Posterior vena cava (tissue), 2 donors: ENCODE measurements around the gene FRMD6. TPM values are rescaled to one million over a fixed set of nuclear protein-coding genes. Genes with fewer than 3 reads are reported as not detected.

ENCODE experiments used
- DNase-seq: peaks from one replicate; pipeline ENCODE4 v3.0.0-alpha.2; 2020; ENCODE audit warnings: low spot score
- intact Hi-C, 2 donors: fragments of 100-400 bp; cut with DNase I; formaldehyde crosslinking; loops; one replicate each; pipeline versions ENCODE4 v1.14.1 to v1.14.2; 2022 to 2023
- total RNA-seq, 2 donors: library from RNA; stranded (reverse); fragmentation: NEBNext Ultra II Directional; extraction: Animal tissue kit (Norgen Biotek cat#: 25700); gene quantifications; one replicate each; pipeline ENCODE4 v1.2.1, GENCODE V29; 2021
- donor health status: DM: yes; HTN: yes; CAD: no.
- donor health status: DM: yes; HTN: yes; CAD: no.

FRMD6 gene
- total RNA-seq, 2 donors from 2014 or later: 33.1 to 49.6 TPM

DNA sequence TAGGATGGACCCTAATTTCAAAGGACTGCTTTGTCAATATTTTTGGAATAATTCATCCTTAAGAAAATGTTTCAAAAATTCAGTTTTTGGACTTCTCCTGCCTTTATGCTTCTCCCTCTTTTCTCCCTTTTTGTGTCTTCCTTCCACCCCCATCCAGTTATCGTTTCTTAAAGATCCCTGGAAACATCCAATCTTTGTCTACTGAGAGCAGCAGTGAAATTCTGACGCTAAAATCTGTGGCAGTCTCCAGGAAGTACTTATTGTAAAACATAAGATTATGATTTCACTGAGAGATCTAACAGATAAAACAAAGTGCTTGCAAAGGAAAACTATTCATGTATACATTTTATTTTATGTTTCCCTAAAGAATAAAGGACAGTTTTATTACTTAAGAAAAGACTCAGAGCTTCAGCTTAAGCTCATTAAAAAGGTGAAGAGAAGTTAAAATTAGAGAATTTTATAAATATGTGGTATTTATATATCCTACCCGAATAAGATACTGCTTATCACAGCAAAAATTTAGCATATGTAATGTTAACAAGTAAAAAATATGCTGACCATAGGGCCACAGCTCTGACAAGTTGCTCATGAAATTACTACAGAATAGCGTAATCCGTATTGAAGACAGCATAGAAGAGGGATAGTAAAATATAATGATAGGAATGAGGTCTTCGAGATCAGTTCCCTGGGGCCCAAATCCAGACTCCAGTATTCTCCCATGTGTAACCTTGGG, 6.9 kb downstream of the FRMD6 start:
- intact Hi-C loops: loop anchor here (10.0 kb wide), 1 partner anchor 374 kb away; no protein-coding TSS in a partner anchor
- no peak for DNase-seq

DNA sequence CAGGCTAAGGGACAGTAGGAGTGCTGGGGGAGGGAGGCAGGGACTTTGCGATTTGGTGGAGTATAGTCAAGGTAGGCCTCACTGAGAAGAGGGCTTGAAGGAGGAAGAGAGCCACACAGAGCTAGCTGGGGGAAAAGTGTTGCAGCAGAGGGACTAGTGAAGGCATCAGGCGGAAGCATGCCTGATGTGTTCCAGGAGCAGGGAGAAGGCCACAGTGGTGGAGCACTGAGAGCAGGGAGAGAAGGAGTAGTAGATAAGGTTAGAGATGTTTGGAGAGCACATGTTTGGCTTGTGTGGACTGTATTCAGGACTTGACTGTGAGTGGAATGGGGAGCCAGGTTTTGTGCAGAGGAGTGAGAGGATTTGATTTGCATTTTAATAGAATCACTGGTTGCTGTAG, 9.0 kb downstream of the FRMD6 start:
- intact Hi-C loops: no loop called here

DNA sequence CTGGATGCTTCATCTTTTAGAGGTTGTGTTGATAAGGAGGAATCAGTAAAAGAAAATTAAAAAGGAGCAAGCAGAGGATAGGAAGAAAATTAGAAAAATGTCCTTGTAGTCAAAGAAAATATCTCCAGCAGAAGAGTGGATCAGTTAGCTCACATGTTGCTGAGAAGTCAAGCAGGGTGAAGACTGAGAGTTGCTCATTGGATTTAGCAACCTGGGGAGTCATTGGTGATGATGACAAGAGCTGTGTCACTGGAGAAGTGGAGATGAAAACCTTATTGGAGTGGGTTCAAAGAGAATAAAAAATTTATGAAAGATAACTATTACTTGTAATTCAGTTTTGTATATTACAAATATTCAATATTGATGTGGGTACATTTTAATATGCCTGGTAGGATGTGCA, 9.8 kb downstream of the FRMD6 start:
- intact Hi-C loops: no loop called here
- DNase-seq: no peak

More for the DNA sequence above, 9.0 kb downstream of the FRMD6 start:
- no peak for DNase-seq

DNA sequence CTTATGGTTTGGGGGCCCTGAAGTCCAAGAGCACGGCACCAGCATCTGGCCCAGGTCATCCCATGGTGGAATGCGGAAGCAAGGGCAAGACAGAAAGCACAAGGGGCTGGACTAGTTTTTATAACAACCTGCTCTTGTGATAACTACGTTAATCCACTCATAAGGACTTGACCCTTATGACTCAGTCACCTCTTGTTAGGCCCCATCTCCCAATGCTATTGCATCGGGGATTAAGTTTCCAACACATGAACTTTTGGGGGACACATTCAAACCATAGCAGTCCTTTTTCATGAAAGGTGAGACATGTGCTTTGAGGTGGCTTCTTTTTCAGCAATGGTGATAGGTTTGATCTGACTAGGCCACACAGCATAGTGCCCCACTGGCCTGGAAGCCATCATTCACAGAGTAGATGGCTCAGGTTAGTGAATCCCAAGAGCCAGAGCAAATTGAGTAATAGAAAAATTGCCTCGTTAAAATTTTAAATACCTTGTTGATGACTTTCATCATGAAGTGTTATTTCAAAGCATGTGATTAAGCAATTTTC, 12.1 kb downstream of the FRMD6 start:
- intact Hi-C loops: no loop called here
- no peak for DNase-seq

- intact Hi-C loops: no loop called here
- no peak for DNase-seq
Observed at GRCh38 chr14:51666070-51666469, 14.4 kb downstream of the FRMD6 start.

DNA sequence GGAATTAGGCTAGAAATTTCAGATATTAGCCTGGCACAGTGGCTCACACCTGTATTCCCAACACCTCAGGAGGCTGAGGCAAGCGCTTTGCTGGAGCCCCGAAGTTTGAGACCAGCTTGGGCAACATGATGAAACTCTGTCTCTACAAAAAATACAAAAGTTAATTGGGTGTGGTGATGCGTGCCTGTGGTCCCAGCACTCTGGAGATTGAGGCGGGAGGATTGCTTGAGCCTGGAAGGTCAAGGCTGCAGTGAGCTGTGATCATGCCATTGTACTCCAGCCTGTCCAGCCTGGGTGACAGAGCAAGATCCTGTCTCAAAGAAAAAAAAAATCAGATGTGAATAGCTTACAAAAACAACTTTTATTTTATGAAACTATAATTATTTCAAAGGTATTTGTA, 15.1 kb downstream of the FRMD6 start:
- intact Hi-C loops: no loop called here
- DNase-seq: no peak

- no peak for DNase-seq
- intact Hi-C loops: no loop called here
Observed at GRCh38 chr14:51668870-51669269, 17.2 kb downstream of the FRMD6 start.

GRCh38 chr14:51674294-51675002, 22.7 kb downstream of the FRMD6 start:
- intact Hi-C loops: no loop called here
- no peak for DNase-seq

GRCh38 chr14:51676549-51676948, 24.8 kb downstream of the FRMD6 start:
- no peak for DNase-seq
- intact Hi-C loops: no loop called here

DNA sequence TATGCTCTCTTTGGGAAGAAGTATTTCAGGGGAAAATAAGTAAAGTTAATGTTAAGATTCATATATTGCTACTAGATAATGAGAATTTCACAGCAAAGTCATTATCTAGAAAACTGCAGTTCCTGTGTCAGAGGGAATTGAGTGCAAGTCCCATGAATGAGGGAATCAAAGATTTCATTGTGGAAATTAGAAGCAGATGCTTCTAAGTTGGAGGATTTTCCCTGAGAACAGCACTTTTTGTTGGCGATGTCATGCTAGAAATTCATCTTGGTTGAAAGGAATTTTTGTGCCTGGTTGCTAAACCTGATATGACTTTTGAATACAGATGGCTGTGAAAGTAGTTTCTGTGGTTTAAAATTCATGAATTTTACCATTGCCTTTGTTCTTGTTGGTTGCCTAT, 25.6 kb downstream of the FRMD6 start:
- intact Hi-C loops: no loop called here
- DNase-seq: no peak

GRCh38 chr14:51677738-51678137, 26.0 kb downstream of the FRMD6 start:
- intact Hi-C loops: no loop called here
- DNase-seq: no peak

DNA sequence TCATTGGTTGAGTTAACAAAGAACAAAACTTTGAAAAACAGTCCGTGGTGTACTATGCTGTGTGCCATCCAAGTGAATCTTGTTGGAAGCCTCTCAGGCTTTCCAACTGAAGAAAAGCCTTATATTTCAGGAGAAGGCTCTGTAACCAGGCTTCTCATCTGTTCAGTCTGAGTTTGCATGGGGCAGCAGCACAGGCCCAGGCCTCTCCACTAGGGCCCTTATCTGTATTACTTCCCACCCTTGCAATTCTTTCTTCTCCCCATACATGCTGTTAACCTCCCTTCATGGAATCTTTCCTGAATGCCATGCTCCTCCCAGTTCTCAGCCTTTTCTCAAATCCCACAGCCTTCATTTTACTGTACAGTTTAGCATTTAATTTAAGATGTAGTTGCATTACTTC, 28.3 kb downstream of the FRMD6 start:
- no peak for DNase-seq
- intact Hi-C loops: no loop called here

- intact Hi-C loops: no loop called here
- no peak for DNase-seq
Observed at GRCh38 chr14:51681411-51681810, 29.7 kb downstream of the FRMD6 start.

GRCh38 chr14:51682411-51682810, 30.7 kb downstream of the FRMD6 start:
- intact Hi-C loops: no loop called here
- no peak for DNase-seq

- DNase-seq: no peak
- intact Hi-C loops: no loop called here
Observed at GRCh38 chr14:51684760-51685159, 33.0 kb downstream of the FRMD6 start.

- intact Hi-C loops: no loop called here
- DNase-seq: no peak
Observed at GRCh38 chr14:51691176-51691575, 39.5 kb downstream of the FRMD6 start.

- intact Hi-C loops: no loop called here
- no peak for DNase-seq
Observed at GRCh38 chr14:51692646-51693045, 40.9 kb downstream of the FRMD6 start.

GRCh38 chr14:51697848-51698247, 46.1 kb downstream of the FRMD6 start:
- DNase-seq: no peak
- intact Hi-C loops: loop anchor here in 1 of 2 donors (1.0 kb wide), 1 partner anchor 31 kb away; no protein-coding TSS in a partner anchor

GRCh38 chr14:51701951-51702350, 50.2 kb downstream of the FRMD6 start:
- no peak for DNase-seq

DNA sequence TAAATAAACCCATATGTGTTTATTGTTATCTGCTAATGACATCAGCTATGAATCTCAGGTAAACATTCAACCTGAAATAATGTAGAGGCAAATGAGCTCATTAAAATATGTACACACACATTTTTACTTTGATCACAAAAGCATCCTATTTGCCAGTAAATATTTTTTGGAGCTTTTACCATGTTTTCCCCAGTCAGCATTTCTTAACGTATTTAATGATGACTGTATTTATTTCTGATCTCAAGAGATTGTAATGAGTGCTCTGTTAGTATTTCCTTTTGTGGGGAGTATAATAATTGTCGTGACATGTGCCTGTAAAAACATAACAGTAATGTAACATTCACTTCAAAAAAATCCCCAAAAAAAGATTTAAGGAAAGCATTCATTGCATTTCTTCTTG, 52.1 kb downstream of the FRMD6 start:
- intact Hi-C loops: no loop called here
- DNase-seq: no peak

More at GRCh38 chr14:51701951-51702350, 50.2 kb downstream of the FRMD6 start:
- intact Hi-C loops: no loop called here

- intact Hi-C loops: no loop called here
- no peak for DNase-seq
Observed at GRCh38 chr14:51704545-51704944, 52.8 kb downstream of the FRMD6 start.
